ENCODE results near the gene SFXN3. TPM values are rescaled to one million over a fixed set of nuclear protein-coding genes. Genes with fewer than 3 reads are reported as not detected.

The SFXN3 gene
- total and polyA plus RNA-seq, 10 of the 15 experiments (the other 5 are each of a cell fraction or from before 2014, with no cell fraction given) = 0.05 to 11.3 (median 1.2) TPM

- SMC1A ChIA-PET (ENCODE audit: uncharacterized antibody, unreplicated experiment) = interaction anchor here (0.6 to 4.2 kb wide), 19 partner anchors 8 to 235 kb away, joined by 3 to 45 read pairs (median 6); partner anchors contain the start of genes KAZALD1, PDZD7 and SFXN3
- FAIRE-seq = no peak
- H3K9me3 ChIP-seq (replicated peaks; ENCODE audit: control insufficient read depth, insufficient read depth, low read length) = no peaks in the 10 kb centered on the region
- peaks cover 5% of the 10 kb centered on the region; the same call in 1 of the 2 replicates for H3K4me1 ChIP-seq (ENCODE audit: control insufficient read depth, insufficient read depth, low read length)
- no peaks in the 10 kb centered on the region for H3K79me2 ChIP-seq (ENCODE audit: control insufficient read depth, insufficient read depth, low read length)
- intact Hi-C loops (cut with micrococcal nuclease; ENCODE audit: unreplicated experiment) = no loop called here
- H3K27ac ChIP-seq (ENCODE audit: control insufficient read depth, insufficient read depth) = peak overlapping the region; percentile 7; the same call in 1 of the 2 replicates
- H3K9ac ChIP-seq (ENCODE audit: control insufficient read depth, insufficient read depth, low read length) = peak overlapping the region; percentile 77
- H4K20me1 ChIP-seq (ENCODE audit: control insufficient read depth, insufficient read depth) = no peaks in the 10 kb centered on the region
- ATAC-seq = no peak
- DNase-seq (ENCODE audit: low read depth, low spot score) = no peak
- H3K4me3 ChIP-seq = peak overlapping the region; percentile 63
- 0 out of 2 replicates have a peak, but pooled peaks have one; percentile 1 for TF ChIP-seq GABPA (IDR thresholded peaks at IDR 0.05; ENCODE audit: low read depth)
- TF ChIP-seq POLR2A (IDR thresholded peaks at IDR 0.05; ENCODE audit: low read depth, low read length) = no peak
- no peak for TF ChIP-seq NFIC (IDR thresholded peaks at IDR 0.05; ENCODE audit: low read depth, low read length)
- no peak for TF ChIP-seq CREB1 (IDR thresholded peaks at IDR 0.05; ENCODE audit: low read depth)
- CTCF ChIA-PET = interaction anchor here (0.7 to 24.4 kb wide), 17 partner anchors 9 to 400 kb away, joined by 3 to 885 read pairs (median 6); partner anchors contain the start of genes KAZALD1, LZTS2, MRPL43 and PDZD7
- H3K4me2 ChIP-seq (ENCODE audit: control insufficient read depth, insufficient read depth) = peak overlapping the region; percentile 86
- RAD21 ChIA-PET (ENCODE audit: unreplicated experiment) = interaction anchor here (0.6 to 5.1 kb wide), 13 partner anchors 8 to 805 kb away, joined by 3 to 70 read pairs (median 5); partner anchors contain the start of genes KAZALD1, PDZD7 and SFXN3
- no peaks in the 10 kb centered on the region for H3K36me3 ChIP-seq (ENCODE audit: control insufficient read depth in 2 of 2, insufficient read depth in 2 of 2, low read length in 1 of 2)
- WGBS (ENCODE audit: insufficient coverage, insufficient replicate concordance, low lambda C conversion rate, missing lambda C conversion rate) = 21% methylated on average over 2 of the region's 2 CpGs
- POLR2A ChIA-PET = interaction anchor here (0.6 to 3.3 kb wide), 12 partner anchors 8 to 1009 kb away, joined by 3 to 42 read pairs (median 4); partner anchors contain the start of genes KAZALD1, PDZD7 and SFXN3
- no TSS peak for BruUV-seq (replicated peaks)
- H2AFZ ChIP-seq (ENCODE audit: control insufficient read depth, low read depth, low read length) = peak overlapping the region; percentile 94
- in situ Hi-C loops (cut with MboI) = no loop called here
- peaks cover 0 to under 1% of the 10 kb centered on the region in 2 experiments; a peak in 2 of 4 replicates for H3K27me3 ChIP-seq (replicated peaks in 1 of 2; ENCODE audit: control insufficient read depth in 2 of 2, insufficient read depth in 2 of 2, low read length in 1 of 2)
Measured at GRCh38 chr10:101043363-101043707, 12.3 kb downstream of the SFXN3 start.

- RAD21 ChIA-PET (ENCODE audit: unreplicated experiment) = interaction anchor here (1.4 to 5.1 kb wide), 6 partner anchors 11 to 97 kb away, joined by 3 to 70 read pairs (median 14); partner anchors contain the start of genes KAZALD1, PDZD7 and SFXN3
- DNase-seq (ENCODE audit: low read depth, low spot score) = no peak
Measured at GRCh38 chr10:101044117-101044516, 13.1 kb downstream of the SFXN3 start.

More at GRCh38 chr10:101044117-101044516, 13.1 kb downstream of the SFXN3 start:
- Histone ChIP-seq H3K9me3 (replicated peaks; ENCODE audit: control insufficient read depth, insufficient read depth, low read length) (no peaks in the 10 kb centered on the region), H3K4me3 (no peak overlapping the region), H3K27ac (ENCODE audit: control insufficient read depth, insufficient read depth) (no peak overlapping the region), H3K9ac (ENCODE audit: control insufficient read depth, insufficient read depth, low read length) (no peak overlapping the region), H2AFZ (ENCODE audit: control insufficient read depth, low read depth, low read length) (no peak overlapping the region), H3K79me2 (ENCODE audit: control insufficient read depth, insufficient read depth, low read length) (no peaks in the 10 kb centered on the region), H3K36me3 (ENCODE audit: control insufficient read depth in 2 of 2, insufficient read depth in 2 of 2, low read length in 1 of 2) (no peaks in the 10 kb centered on the region), H3K4me2 (ENCODE audit: control insufficient read depth, insufficient read depth) (no peak overlapping the region), H3K27me3 (replicated peaks in 1 of 2; ENCODE audit: control insufficient read depth in 2 of 2, insufficient read depth in 2 of 2, low read length in 1 of 2) (peaks cover 0 to 1% of the 10 kb centered on the region in 2 experiments; a peak in 2 of 4 replicates), H4K20me1 (ENCODE audit: control insufficient read depth, insufficient read depth) (no peaks in the 10 kb centered on the region), H3K4me1 (ENCODE audit: control insufficient read depth, insufficient read depth, low read length) (peaks cover 5% of the 10 kb centered on the region; the same call in 1 of the 2 replicates)
- TF ChIP-seq BMI1 (IDR thresholded peaks at IDR 0.05; ENCODE audit: borderline replicate concordance) (no peak), SPI1 (IDR thresholded peaks at IDR 0.05; ENCODE audit: borderline replicate concordance, insufficient read depth, low read depth, low read length) (no peak), KLF5 (IDR thresholded peaks at IDR 0.05; ENCODE audit: partially characterized antibody) (no peak), MYB (IDR thresholded peaks at IDR 0.05; ENCODE audit: borderline replicate concordance, low read depth, low read length) (no peak)
- FAIRE-seq (no peak), ATAC-seq (no peak)
- intact Hi-C loops (cut with micrococcal nuclease; ENCODE audit: unreplicated experiment) = no loop called here
- POLR2A ChIA-PET = interaction anchor here (0.6 to 3.3 kb wide), 4 partner anchors 13 to 1009 kb away, joined by 3 to 42 read pairs (median 6); partner anchors contain the start of gene KAZALD1
- CTCF ChIA-PET = interaction anchor here (1.7 to 24.4 kb wide), 7 partner anchors 13 to 98 kb away, joined by 8 to 885 read pairs (median 22); partner anchors contain the start of genes KAZALD1, LZTS2, PDZD7 and SFXN3
- WGBS (ENCODE audit: insufficient coverage, insufficient replicate concordance, low lambda C conversion rate, missing lambda C conversion rate) = 48% methylated on average over 2 of the region's 2 CpGs
- SMC1A ChIA-PET (ENCODE audit: uncharacterized antibody, unreplicated experiment) = interaction anchor here (1.3 to 4.2 kb wide), 10 partner anchors 8 to 98 kb away, joined by 4 to 45 read pairs (median 16); partner anchors contain the start of genes KAZALD1, PDZD7 and SFXN3
- no TSS peak for BruUV-seq (replicated peaks)
- in situ Hi-C loops (cut with MboI) = no loop called here
